Heart left ventricle (tissue), 16 donors: ENCODE results near the gene NFATC2. TPM values are rescaled to one million over a fixed set of nuclear protein-coding genes. Genes with fewer than 3 reads are reported as not detected.

Experiments used
- ATAC-seq, 4 donors: fragments of 200-7000 bp; cut with Tn5 transposase; one replicate each; pipeline ENCODE4 v1.9.1; 2020 to 2022; ENCODE audit warnings: moderate library complexity in 4 of 4, mild to moderate bottlenecking in 3 of 4, moderate number of reproducible peaks in 1 of 4
- DNase-seq, 5 donors: peaks; one replicate each; pipeline ENCODE4 v3.0.0-alpha.2; 2020
- H3K27ac ChIP-seq, 12 donors: fragments of 200-600 bp; sonication (generic) in 4 of 12; one replicate each; pipeline versions ENCODE4 v1.5.0 to v1.8.0; 2016 to 2022; ENCODE audit warnings: mild to moderate bottlenecking in 2 of 12
- H3K27me3 ChIP-seq, 9 donors: fragments of 200-600 bp; sonication (generic) in 2 of 9; one replicate each; pipeline versions ENCODE4 v1.5.1 to v1.8.0; 2016 to 2022; ENCODE audit warnings: mild to moderate bottlenecking in 3 of 9
- H3K36me3 ChIP-seq, 9 donors: fragments of 200-600 bp; sonication (generic) in 2 of 9; one replicate each; pipeline versions ENCODE4 v1.5.0 to v1.8.0; 2018 to 2022; ENCODE audit warnings: mild to moderate bottlenecking in 2 of 9
- H3K4me1 ChIP-seq, 12 donors: fragments of 200-600 bp; sonication (generic) in 4 of 12; one replicate each; pipeline versions ENCODE4 v1.5.0 to v1.8.0; 2016 to 2022; ENCODE audit warnings: mild to moderate bottlenecking in 3 of 12
- H3K4me3 ChIP-seq, 12 donors: fragments of 200-600 bp; sonication (generic) in 4 of 12; one replicate each; pipeline versions ENCODE4 v1.5.0 to v1.8.0; 2017 to 2022; ENCODE audit warnings: mild to moderate bottlenecking in 9 of 12, moderate library complexity in 4 of 12
- H3K9me3 ChIP-seq, 12 donors: fragments of 200-600 bp; sonication (generic) in 4 of 12; one replicate each; pipeline versions ENCODE4 v1.5.0 to v1.8.0; 2016 to 2022; ENCODE audit warnings: mild to moderate bottlenecking in 1 of 12
- POLR2A ChIP-seq, 2 donors: fragments of 450-650 bp; IDR thresholded peaks; one replicate each; pipeline ENCODE4 v1.6.1; 2017; ENCODE audit warnings: antibody characterized with exemption in 2 of 2, mild to moderate bottlenecking in 2 of 2, moderate library complexity in 2 of 2
- WGBS, 4 donors: extraction: QIAGEN DNeasy Blood & Tissue Kit in 2 of 4; methylation state at CpG; one replicate each; pipeline versions ENCODE4 v1.1.5 to v1.1.7; 2013 to 2018; 5-methylcytosine and 5-hydroxymethylcytosine counted together
- intact Hi-C, 10 donors: fragments of 100-400 bp; cut with DNase I; formaldehyde crosslinking; loops; one replicate each; pipeline versions ENCODE4 v1.11.1 to v1.14.2; 2022
- polyA plus RNA-seq, 2 donors: library from polyadenylated mRNA; stranded (reverse); fragments of 200-250 nt; gene quantifications; one replicate each; pipeline ENCODE4 v1.2.3, GENCODE V29; 2013
- total RNA-seq, 9 donors: library from RNA; depleted of rRNA in 2 of 9; stranded (reverse); fragments of >200 nt in 2 of 9; fragmentation: NEBNext Ultra II Directional in 3 of 9; extraction: Animal tissue kit (Norgen Biotek cat#: 25700) in 3 of 9; gene quantifications; one replicate each; pipeline versions ENCODE4 v1.1.0 to v1.2.4, GENCODE V29; 2016 to 2023
- TF ChIP-seq, protein P1 (sequence below), 12 donors: fragments of 200-600 bp; sonication (generic) in 4 of 12; IDR thresholded peaks; one replicate each; pipeline versions ENCODE4 v1.5.0 to v1.8.0; 2018 to 2022; ENCODE audit warnings: antibody characterized with exemption in 12 of 12, mild to moderate bottlenecking in 5 of 12
- donor health status: ischemic (EF 13 %, LVEDD 7.1; RV severe dilation, severe dysfunction).
- donor health status: healthy with polysubstance abuse.
- donor health status: DM: no; HTN: yes; CAD: no.
- donor health status: DM: no; HTN: no; CAD: no.
- donor health status: ischemic (EF 25% LVEDD 6.9; RV normal size, moderate dysfunction).
- donor health status: ischemic (EF 25% LVEDD 5.7; RV mildly dilated, moderate dysfunction).
- donor health status: healthy.
- donor health status: DM: yes; HTN: yes; CAD: no.
- donor health status: ischemic (EF 35%, LVEDD 5.7; RV mildly dilated, moderate dysfunction).
- donor health status: nonischemic (EF 11% LVEDD 7.7; RV severe dilation, severe dysfunction).
- donor health status: DM: yes; HTN: yes; CAD: no.
- donor health status: PGD.
- donor health status: ischemic (EF 29% LVEDD 5.4; RV normal size, mild dysfunction).
- donor health status: nonischemic (EF 23%, LVEDD 6.1; RV moderate dilation, normal function).

NFATC2 gene
- total and polyA plus RNA-seq, 11 donors = 0.76 to 7.6 (median 3.2) TPM

DNA sequence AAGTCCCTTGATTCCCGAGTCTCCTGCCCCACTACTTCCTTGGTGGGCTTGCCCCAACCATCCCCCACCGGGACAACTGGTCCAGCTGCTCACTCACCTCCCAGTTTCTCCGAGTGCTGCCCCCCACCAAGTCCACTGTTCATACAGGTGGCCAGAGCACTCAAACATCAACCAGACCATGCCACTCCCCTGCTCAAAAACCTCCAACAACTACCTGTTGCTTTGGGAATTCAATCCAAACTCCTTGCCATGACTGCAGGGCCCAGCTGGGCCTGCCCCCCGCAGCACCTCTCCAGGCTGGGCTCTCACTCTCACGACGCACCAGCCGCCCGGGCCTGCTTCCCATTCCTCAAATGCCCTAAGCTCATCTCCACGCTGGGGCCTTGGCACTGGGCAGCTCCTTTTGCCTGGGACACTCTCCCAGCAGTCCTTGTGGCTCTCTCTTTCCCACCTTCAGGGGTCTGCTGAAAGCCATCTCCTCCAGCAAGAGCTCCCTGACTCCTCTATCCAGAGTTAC, 97.5 kb downstream of the NFATC2 start:
- TF ChIP-seq, protein P1, sequence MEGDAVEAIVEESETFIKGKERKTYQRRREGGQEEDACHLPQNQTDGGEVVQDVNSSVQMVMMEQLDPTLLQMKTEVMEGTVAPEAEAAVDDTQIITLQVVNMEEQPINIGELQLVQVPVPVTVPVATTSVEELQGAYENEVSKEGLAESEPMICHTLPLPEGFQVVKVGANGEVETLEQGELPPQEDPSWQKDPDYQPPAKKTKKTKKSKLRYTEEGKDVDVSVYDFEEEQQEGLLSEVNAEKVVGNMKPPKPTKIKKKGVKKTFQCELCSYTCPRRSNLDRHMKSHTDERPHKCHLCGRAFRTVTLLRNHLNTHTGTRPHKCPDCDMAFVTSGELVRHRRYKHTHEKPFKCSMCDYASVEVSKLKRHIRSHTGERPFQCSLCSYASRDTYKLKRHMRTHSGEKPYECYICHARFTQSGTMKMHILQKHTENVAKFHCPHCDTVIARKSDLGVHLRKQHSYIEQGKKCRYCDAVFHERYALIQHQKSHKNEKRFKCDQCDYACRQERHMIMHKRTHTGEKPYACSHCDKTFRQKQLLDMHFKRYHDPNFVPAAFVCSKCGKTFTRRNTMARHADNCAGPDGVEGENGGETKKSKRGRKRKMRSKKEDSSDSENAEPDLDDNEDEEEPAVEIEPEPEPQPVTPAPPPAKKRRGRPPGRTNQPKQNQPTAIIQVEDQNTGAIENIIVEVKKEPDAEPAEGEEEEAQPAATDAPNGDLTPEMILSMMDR (IDR thresholded peaks at IDR 0.05) = no peak
- no peak for TF ChIP-seq POLR2A (IDR thresholded peaks at IDR 0.05)
- H3K4me3 ChIP-seq = no peak overlapping the region
- DNase-seq = peak in 1 of 5 donors; percentile 20
- H3K27ac ChIP-seq = no peak overlapping the region
- intact Hi-C loops = loop anchor here in 1 of 10 donors (10.0 kb wide), 1 partner anchor 120 kb away; no protein-coding TSS in a partner anchor
- no peaks in the 10 kb centered on the region for H3K9me3 ChIP-seq
- H3K36me3 ChIP-seq = no peaks in the 10 kb centered on the region
- 90 to 95% (median 93%) methylated on average over 9 of the region's 9 CpGs for WGBS, 4 donors
- peaks cover 5 to 42% (median 33%) of the 10 kb centered on the region in 12 donors for H3K4me1 ChIP-seq
- no peak for ATAC-seq
- no peaks in the 10 kb centered on the region for H3K27me3 ChIP-seq

DNA sequence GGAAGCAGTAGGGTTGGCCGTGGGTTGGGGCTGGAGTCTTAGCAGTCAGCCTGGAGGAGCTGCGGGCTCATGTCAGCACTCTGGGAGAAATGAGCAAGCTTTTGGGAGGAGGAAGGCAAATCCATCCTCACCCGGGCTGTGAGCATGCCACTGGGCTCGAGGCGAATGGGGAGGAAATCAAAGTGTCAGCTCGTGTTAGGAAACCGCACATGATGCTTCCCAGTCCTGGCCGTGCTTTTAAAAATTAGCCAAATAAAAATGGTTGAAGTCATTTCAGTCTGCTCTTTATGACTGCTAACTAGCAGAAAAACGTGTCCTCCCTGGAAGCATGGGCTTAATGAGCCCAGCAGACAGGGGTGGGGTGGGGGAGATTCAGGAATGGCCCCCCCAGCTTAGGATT, 98.1 kb downstream of the NFATC2 start:
- TF ChIP-seq POLR2A (IDR thresholded peaks at IDR 0.05) = no peak
- TF ChIP-seq, protein P1 (IDR thresholded peaks at IDR 0.05) = no peak
- Histone ChIP-seq H3K9me3 (no peaks in the 10 kb centered on the region), H3K27ac (no peak overlapping the region), H3K4me3 (no peak overlapping the region), H3K27me3 (no peaks in the 10 kb centered on the region), H3K4me1 (peaks cover 5 to 39% (median 31%) of the 10 kb centered on the region in 12 donors), H3K36me3 (no peaks in the 10 kb centered on the region)
- peak in 1 of 5 donors; percentile 54 for DNase-seq
- intact Hi-C loops = loop anchor here in 1 of 10 donors (10.0 kb wide), 1 partner anchor 120 kb away; no protein-coding TSS in a partner anchor
- ATAC-seq = no peak
- 81 to 86% (median 83%) methylated on average over 9 of the region's 9 CpGs for WGBS, 4 donors

DNA sequence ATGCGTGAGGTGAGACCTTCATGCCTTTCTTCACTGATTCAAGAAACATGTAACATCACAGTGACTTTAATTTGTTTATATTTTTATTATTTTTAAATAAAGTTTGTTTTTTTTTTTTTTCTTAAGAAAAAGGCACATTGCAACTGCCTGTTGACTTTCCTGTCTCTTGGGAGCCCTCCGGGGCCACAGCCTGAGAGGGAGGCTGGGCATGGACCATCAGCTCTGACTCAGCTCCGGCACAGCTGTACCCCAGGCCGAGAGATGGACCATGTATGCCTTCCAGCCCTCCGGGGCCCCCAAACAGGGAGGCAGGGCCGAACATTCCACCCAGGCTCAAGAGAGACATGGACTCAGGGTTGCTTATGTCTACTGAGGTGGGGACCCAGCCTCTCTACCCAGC, 99.9 kb downstream of the NFATC2 start:
- Histone ChIP-seq H3K9me3 (no peaks in the 10 kb centered on the region), H3K36me3 (no peaks in the 10 kb centered on the region), H3K4me1 (peaks cover 0 to 21% (median 13%) of the 10 kb centered on the region in 12 donors), H3K27ac (no peak overlapping the region), H3K4me3 (no peak overlapping the region), H3K27me3 (no peaks in the 10 kb centered on the region)
- intact Hi-C loops = loop anchor here in 1 of 10 donors (10.0 kb wide), 1 partner anchor 122 kb away; no protein-coding TSS in a partner anchor
- WGBS, 4 donors = 84 to 96% (median 92%) methylated on average over 6 of the region's 6 CpGs
- DNase-seq (no peak), ATAC-seq (no peak)
- TF ChIP-seq, protein P1 (IDR thresholded peaks at IDR 0.05) = no peak
- TF ChIP-seq POLR2A (IDR thresholded peaks at IDR 0.05) = no peak

DNA sequence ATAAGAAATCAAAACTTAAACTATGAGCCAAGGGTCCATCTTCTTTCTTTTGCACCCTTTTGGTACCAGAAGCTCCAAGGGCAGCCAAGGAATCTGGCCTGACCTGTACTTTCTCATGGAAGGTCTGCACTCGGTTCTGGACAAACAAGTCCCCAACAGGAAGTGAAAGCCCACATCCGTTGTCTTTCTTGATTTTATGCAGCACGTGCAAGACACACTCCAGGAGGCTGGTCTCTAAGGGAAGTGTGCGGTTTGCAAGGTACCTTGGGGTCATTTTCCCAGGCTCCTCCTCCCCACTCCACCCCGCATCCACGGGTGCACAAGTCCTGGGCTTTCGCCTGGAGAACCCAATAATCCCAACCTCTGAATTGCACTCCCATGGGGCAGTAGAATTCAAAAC, 101.9 kb downstream of the NFATC2 start:
- no peak for TF ChIP-seq POLR2A (IDR thresholded peaks at IDR 0.05)
- TF ChIP-seq, protein P1 (IDR thresholded peaks at IDR 0.05) = no peak
- Histone ChIP-seq H3K4me1 (peaks cover 0 to 6% (median 0%) of the 10 kb centered on the region in 12 donors), H3K4me3 (no peak overlapping the region), H3K36me3 (peaks cover 0 to 3% (median 0%) of the 10 kb centered on the region in 9 donors), H3K27me3 (no peaks in the 10 kb centered on the region), H3K27ac (peak overlapping the region in 1 of 12 donors; percentile 5), H3K9me3 (no peaks in the 10 kb centered on the region)
- peak in 1 of 5 donors; percentile 30 for DNase-seq
- 75 to 81% (median 76%) methylated on average over 7 of the region's 7 CpGs for WGBS, 4 donors
- ATAC-seq = no peak
- intact Hi-C loops = loop anchor here in 1 of 10 donors (10.0 kb wide), 1 partner anchor 124 kb away; no protein-coding TSS in a partner anchor
